GM19452 (cell line): ENCODE data around the gene ARL5A.

Experiments
- ATAC-seq: cut with Tn5 transposase; IDR thresholded peaks from one replicate; pipeline ENCODE4 v1.9.1; 2021; ENCODE audit not compliant: unreplicated experiment

The ARL5A gene

GRCh38 chr2:151841047-151841424 lies 12.8 kb upstream of the ARL5A start:
- no peak for ATAC-seq

GRCh38 chr2:151840216-151841046 lies 12.2 kb upstream of the ARL5A start:
- ATAC-seq = peak; percentile 99

DNA sequence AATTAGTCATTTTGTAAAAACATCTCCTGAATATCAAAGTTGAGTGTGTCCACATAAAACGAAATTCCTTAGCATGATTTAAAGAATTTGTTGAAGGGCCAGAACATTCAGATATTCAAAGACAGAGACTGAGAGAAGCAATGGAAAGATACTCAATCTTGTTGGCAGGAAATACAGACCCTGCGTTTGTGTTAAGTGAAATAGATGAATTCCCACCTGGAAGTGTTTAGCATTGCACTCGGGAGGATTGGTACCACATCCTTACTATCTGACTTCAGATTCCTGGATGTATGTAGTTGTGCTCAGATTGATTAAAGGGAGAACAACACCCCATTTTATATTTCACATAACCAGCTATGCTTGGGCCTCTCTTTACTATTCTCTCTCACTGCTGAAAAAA lies 9.7 kb upstream of the ARL5A start:
- ATAC-seq = no peak

GRCh38 chr2:151833984-151834383 lies 5.8 kb upstream of the ARL5A start:
- ATAC-seq = no peak

- no peak for ATAC-seq
These were observed 2.7 kb upstream of the ARL5A start for GRCh38 chr2:151830961-151831360.

DNA sequence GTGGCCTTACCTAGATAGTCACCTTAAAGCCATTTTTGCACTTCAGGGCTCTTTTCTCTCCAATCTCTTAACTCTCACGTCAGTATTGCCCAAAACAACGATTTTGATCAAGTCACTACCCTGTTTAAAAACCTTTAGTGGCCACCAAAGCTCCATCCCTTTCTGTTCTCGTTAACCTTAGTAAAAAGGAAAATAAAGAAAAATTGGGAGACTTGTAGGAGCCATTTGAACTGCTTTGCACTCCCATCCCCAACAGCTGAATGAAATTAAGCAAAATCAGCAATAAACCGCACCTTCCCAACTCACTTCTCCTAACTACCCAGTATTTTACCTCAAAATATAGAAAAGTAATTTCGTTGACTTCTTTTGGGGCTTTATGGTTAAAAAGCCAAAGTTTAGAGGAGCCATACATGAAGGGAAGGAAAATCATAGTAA lies 686 bp upstream of the ARL5A start:
- ATAC-seq = no peak

GRCh38 chr2:151827564-151828142 lies 568 bp downstream of the ARL5A start:
- ATAC-seq = peak; percentile 23

DNA sequence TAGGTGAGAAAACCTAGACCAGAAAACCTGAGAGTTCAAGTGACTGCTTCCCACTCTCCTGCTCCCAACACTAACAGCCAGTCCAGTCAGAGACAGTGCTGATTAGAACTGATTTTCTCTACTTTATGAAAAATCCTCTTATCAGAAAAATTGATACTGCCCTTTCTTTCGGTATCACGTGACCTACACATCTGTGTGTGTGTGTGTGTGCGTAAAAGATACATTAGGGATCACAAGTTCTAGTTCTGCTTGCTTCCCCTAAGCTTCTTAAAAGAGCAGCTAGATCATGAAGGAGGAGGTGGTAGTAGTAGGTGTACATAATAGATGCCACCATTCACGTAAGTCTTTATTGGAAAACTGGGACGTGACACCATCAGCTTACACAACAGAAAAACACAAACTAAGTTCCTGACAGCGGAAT lies 1.5 kb downstream of the ARL5A start:
- ATAC-seq = no peak

GRCh38 chr2:151824886-151825285 lies 3.3 kb downstream of the ARL5A start:
- ATAC-seq = no peak

- no peak for ATAC-seq
These were observed 4.6 kb downstream of the ARL5A start for GRCh38 chr2:151823651-151824050.

- peak; percentile 72 for ATAC-seq
These were observed 8.3 kb downstream of the ARL5A start for GRCh38 chr2:151819920-151820319.

- ATAC-seq = no peak
These were observed 10.3 kb downstream of the ARL5A start for GRCh38 chr2:151817929-151818328.

- no peak for ATAC-seq
These were observed 11.4 kb downstream of the ARL5A start for GRCh38 chr2:151816843-151817242.

DNA sequence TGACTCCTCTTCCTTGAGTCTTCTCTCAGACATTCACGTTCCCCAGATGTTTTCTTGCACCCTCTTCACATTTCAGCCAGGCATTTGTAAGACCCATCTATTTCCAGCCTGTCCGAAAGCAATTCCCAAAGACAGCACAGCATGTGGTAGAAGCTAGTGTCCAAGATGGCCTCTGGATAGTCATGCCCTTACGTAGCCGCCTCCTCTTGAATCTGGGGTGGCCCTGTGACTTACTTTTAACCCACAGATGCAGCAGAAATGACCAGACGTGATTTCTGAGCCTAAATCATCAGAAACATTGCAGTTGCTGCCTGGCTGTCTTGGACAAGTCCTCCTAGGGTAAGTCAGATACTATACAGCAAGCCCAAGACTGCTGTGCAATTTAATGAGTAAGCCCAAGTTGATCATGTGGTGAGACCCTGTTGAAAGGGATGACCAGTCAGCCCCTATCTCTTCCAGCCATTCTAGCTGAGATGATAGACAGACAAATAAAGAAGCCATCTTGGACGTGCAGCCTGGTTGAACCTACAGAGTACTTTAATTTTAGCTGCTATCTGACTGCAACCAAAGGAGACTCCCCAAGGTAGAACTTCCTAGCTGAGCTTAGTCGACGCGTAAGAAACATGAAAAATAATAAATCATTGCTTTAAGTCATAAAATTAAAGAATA lies 12.3 kb downstream of the ARL5A start:
- no peak for ATAC-seq

DNA sequence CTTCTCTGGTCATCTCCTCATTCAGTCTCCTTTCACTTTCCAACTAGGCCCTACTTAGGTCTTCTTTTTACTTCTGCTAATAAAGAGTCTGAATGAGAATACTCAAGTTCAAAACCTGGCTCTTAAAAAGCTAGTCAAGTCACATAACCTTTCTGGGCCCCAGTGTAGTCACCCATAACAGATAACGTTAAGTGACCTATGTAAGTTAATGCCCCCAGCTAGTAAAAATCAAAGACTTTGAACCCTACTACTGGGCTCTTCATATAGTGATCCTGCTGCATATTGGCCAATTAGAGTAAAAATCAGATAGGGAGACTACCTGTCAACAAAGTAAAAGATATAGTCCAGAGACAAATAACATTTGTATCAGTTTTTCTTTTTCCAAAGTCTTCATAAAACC lies 17.7 kb downstream of the ARL5A start:
- ATAC-seq = no peak

GRCh38 chr2:151809073-151809383 lies 19.2 kb downstream of the ARL5A start:
- ATAC-seq = no peak

- no peak for ATAC-seq
These were observed 19.8 kb downstream of the ARL5A start for GRCh38 chr2:151808258-151809072.

- ATAC-seq = no peak
These were observed 22.3 kb downstream of the ARL5A start for GRCh38 chr2:151805961-151806360.

DNA sequence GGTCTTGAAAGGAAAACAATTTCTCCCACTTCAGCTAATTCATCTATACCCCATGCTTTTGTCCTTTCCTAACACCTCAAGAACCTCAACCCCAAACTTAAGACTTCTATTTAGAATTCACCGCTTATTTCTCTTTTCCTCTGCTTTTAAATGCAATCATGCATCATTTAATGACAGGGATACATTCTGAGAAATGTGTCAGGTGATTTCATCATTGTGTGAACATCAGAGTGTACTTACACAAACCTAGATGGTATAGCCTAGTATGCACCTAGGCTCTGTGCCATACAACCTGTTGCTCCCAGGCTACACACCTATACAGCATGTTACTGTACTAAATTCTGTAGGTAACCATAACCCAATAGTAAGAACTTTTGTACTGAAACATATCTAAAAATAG lies 22.9 kb downstream of the ARL5A start:
- no peak for ATAC-seq

GRCh38 chr2:151803811-151804210 lies 24.4 kb downstream of the ARL5A start:
- ATAC-seq = no peak

- ATAC-seq = no peak
These were observed 25.9 kb downstream of the ARL5A start for GRCh38 chr2:151802315-151802714.
